Fibroblast of lung (primary cell): ENCODE results near the gene VAPB. TPM values are rescaled to one million over a fixed set of nuclear protein-coding genes. Genes with fewer than 3 reads are reported as not detected.

Source experiments
- DNase-seq, 2 donors: peaks; one replicate each; pipeline versions ENCODE4 v3.0.0 to v3.0.0-alpha.2; 2010; ENCODE audit warnings: low read depth in 2 of 2
- H2AFZ ChIP-seq: 2 replicates; pipeline ENCODE4 v1.5.1; 2012; ENCODE audit warnings: low read length, control low read depth, inconsistent platforms
- H3K27ac ChIP-seq: 2 replicates; pipeline ENCODE4 v1.5.1; 2011; ENCODE audit warnings: low read length, control low read depth; ENCODE audit not compliant: insufficient read depth
- H3K27me3 ChIP-seq: 2 replicates; pipeline ENCODE4 v1.5.1; 2011; ENCODE audit warnings: mild to moderate bottlenecking, low read length; ENCODE audit not compliant: control insufficient read depth, insufficient read depth
- H3K36me3 ChIP-seq: 2 replicates; pipeline ENCODE4 v1.5.1; 2011; ENCODE audit warnings: low read length; ENCODE audit not compliant: control insufficient read depth, insufficient read depth
- H3K4me1 ChIP-seq: 2 replicates; pipeline ENCODE4 v1.5.1; 2011; ENCODE audit warnings: low read length; ENCODE audit not compliant: control insufficient read depth, insufficient read depth; ENCODE audit errors: extremely low read depth
- H3K4me2 ChIP-seq: 2 replicates; pipeline ENCODE4 v1.5.1; 2011; ENCODE audit warnings: low read length, control low read depth; ENCODE audit not compliant: insufficient read depth; ENCODE audit errors: extremely low read depth
- H3K4me3 ChIP-seq, 4 experiments: fragments of 200-600 bp in 1 of 4; sonication (generic) in 1 of 4; replicated peaks in 1 of 4; 2 replicates each; pipeline ENCODE4 v1.5.1; 2011 to 2016; ENCODE audit warnings: low read length in 4 of 4, low read depth in 3 of 4, mild to moderate bottlenecking in 3 of 4, control low read depth in 2 of 4, inconsistent platforms in 1 of 4, mixed read lengths in 1 of 4; ENCODE audit not compliant: insufficient read depth in 1 of 4; ENCODE audit errors: control extremely low read depth in 1 of 4
- H3K79me2 ChIP-seq: 2 replicates; pipeline ENCODE4 v1.5.1; 2012; ENCODE audit warnings: mild to moderate bottlenecking, low read length, inconsistent platforms; ENCODE audit not compliant: control insufficient read depth, insufficient read depth
- H3K9ac ChIP-seq: 2 replicates; pipeline ENCODE4 v1.5.1; 2011; ENCODE audit warnings: mild to moderate bottlenecking, low read length, control low read depth; ENCODE audit not compliant: insufficient read depth
- H3K9me3 ChIP-seq: 2 replicates; pipeline ENCODE4 v1.5.1; 2012; ENCODE audit warnings: low read depth, low read length; ENCODE audit not compliant: control insufficient read depth, insufficient read depth
- H4K20me1 ChIP-seq: 2 replicates; pipeline ENCODE4 v1.5.1; 2011; ENCODE audit warnings: low read length; ENCODE audit not compliant: control insufficient read depth, insufficient read depth; ENCODE audit errors: extremely low read depth
- CTCF ChIP-seq, 2 donors: IDR thresholded peaks in 1 of 2; conservative IDR thresholded peaks in 1 of 2; 1 replicate in 1 of 2; 2 replicates in 1 of 2; pipeline ENCODE4 v1.5.1; 2011 to 2012; ENCODE audit warnings: low read length in 2 of 2, control low read depth in 1 of 2, inconsistent platforms in 1 of 2, low read depth in 1 of 2, mild to moderate bottlenecking in 1 of 2
- EZH2 ChIP-seq: IDR thresholded peaks from 2 replicates; pipeline ENCODE4 v1.5.1; 2012; ENCODE audit warnings: low read length, control low read depth, mild to moderate bottlenecking; ENCODE audit errors: missing control alignments
- polyA plus RNA-seq, 2 donors: library from polyadenylated mRNA; depleted of rRNA in 1 of 2; stranded (reverse) in 1 of 2; unstranded in 1 of 2; fragments of >200 nt; gene quantifications; 2 replicates each; pipeline ENCODE4 v1.2.1, GENCODE V29; 2011 to 2012; ENCODE audit warnings: missing spikeins in 1 of 2
- total RNA-seq: library from RNA; depleted of rRNA; stranded (reverse); fragments of >200 nt; gene quantifications from 2 replicates; pipeline ENCODE4 v1.2.1, GENCODE V29; 2014

Gene VAPB
- total and polyA plus RNA-seq, 2 donors (not counting 1 experiment from before 2014, with no cell fraction given): 13.0 to 43.7 TPM

GRCh38 chr20:58446264-58446959, 57.4 kb downstream of the VAPB start:
- H3K4me3 ChIP-seq: no peak overlapping the region
- TF ChIP-seq EZH2: no peak
- TF ChIP-seq CTCF (conservative IDR thresholded peaks at IDR 0.05 in 1 of 2, IDR thresholded peaks at IDR 0.05 in 1 of 2; ENCODE audit: low read depth in 1 of 2, low read length in 2 of 2): no peak
- H3K4me2 ChIP-seq: no peak overlapping the region
- H3K27me3 ChIP-seq: no peaks in the 10 kb centered on the region
- H3K36me3 ChIP-seq: peaks cover 12% of the 10 kb centered on the region
- DNase-seq: no peak
- no peak overlapping the region for H2AFZ ChIP-seq
- no peak overlapping the region for H3K9ac ChIP-seq
- peaks cover 6% of the 10 kb centered on the region for H3K79me2 ChIP-seq
- no peaks in the 10 kb centered on the region for H3K9me3 ChIP-seq
- no peaks in the 10 kb centered on the region for H4K20me1 ChIP-seq
- H3K4me1 ChIP-seq: no peaks in the 10 kb centered on the region
- H3K27ac ChIP-seq: no peak overlapping the region

GRCh38 chr20:58446960-58447265, 57.9 kb downstream of the VAPB start:
- Histone ChIP-seq H4K20me1 (no peaks in the 10 kb centered on the region), H3K79me2 (peaks cover 6% of the 10 kb centered on the region), H3K9ac (no peak overlapping the region), H3K4me1 (no peaks in the 10 kb centered on the region), H3K36me3 (peaks cover 12% of the 10 kb centered on the region), H3K9me3 (no peaks in the 10 kb centered on the region), H3K4me2 (no peak overlapping the region), H3K27me3 (no peaks in the 10 kb centered on the region), H3K4me3 (no peak overlapping the region), H3K27ac (no peak overlapping the region), H2AFZ (no peak overlapping the region)
- TF ChIP-seq EZH2 (no peak), CTCF (conservative IDR thresholded peaks at IDR 0.05 in 1 of 2, IDR thresholded peaks at IDR 0.05 in 1 of 2; ENCODE audit: low read depth in 1 of 2, low read length in 2 of 2) (no peak)
- DNase-seq: no peak

- H3K9ac ChIP-seq: no peak overlapping the region
- no peaks in the 10 kb centered on the region for H3K27me3 ChIP-seq
- H3K4me3 ChIP-seq: no peak overlapping the region
- no peak overlapping the region for H3K4me2 ChIP-seq
- H3K27ac ChIP-seq: no peak overlapping the region
- no peak for TF ChIP-seq EZH2
- TF ChIP-seq CTCF (conservative IDR thresholded peaks at IDR 0.05 in 1 of 2, IDR thresholded peaks at IDR 0.05 in 1 of 2; ENCODE audit: low read depth in 1 of 2, low read length in 2 of 2): peak; percentile 67 to 75
- no peaks in the 10 kb centered on the region for H4K20me1 ChIP-seq
- peaks cover 10% of the 10 kb centered on the region for H3K36me3 ChIP-seq
- no peaks in the 10 kb centered on the region for H3K9me3 ChIP-seq
- no peaks in the 10 kb centered on the region for H3K4me1 ChIP-seq
- H2AFZ ChIP-seq: no peak overlapping the region
- peak; percentile 39 to 62 for DNase-seq
- peaks cover 5% of the 10 kb centered on the region for H3K79me2 ChIP-seq
Measured at GRCh38 chr20:58447511-58448391, 58.7 kb downstream of the VAPB start.
